Esophagus muscularis mucosa (tissue), 3 donors: Measurements from ENCODE around the gene NECTIN2.
"Not testable (repeated sequence)": the region's sequence is repeated elsewhere in the genome, so short reads cannot be mapped to it uniquely, and the experiment has no call there.

ENCODE experiments used
- CTCF ChIP-seq, 3 experiments: fragments of 200-600 bp in 2 of 3; fragments of 450-650 bp in 1 of 3; sonication (generic) in 2 of 3; IDR thresholded peaks; one replicate each; pipeline ENCODE4 v1.5.1; 2017 to 2019; ENCODE audit warnings: antibody characterized with exemption in 3 of 3, mild to moderate bottlenecking in 2 of 3, moderate library complexity in 1 of 3
- POLR2A ChIP-seq: fragments of 450-650 bp; IDR thresholded peaks from one replicate; pipeline ENCODE4 v1.6.1; 2017; ENCODE audit warnings: antibody characterized with exemption, moderate library complexity, mild to moderate bottlenecking, low read depth

- not testable (repeated sequence) for TF ChIP-seq CTCF (IDR thresholded peaks at IDR 0.05); POLR2A
These were observed 15.5 kb downstream of the NECTIN2 start for GRCh38 chr19:44861576-44861975.
